GM19239 (cell line): ENCODE measurements around the gene USP36.

Experiments used
- DNase-seq: peaks from one replicate; pipeline ENCODE4 v3.0.0; 2011; ENCODE audit warnings: low spot score; ENCODE audit not compliant: insufficient read length
- FAIRE-seq: peaks from 2 replicates; lab custom pipeline; 2011; peaks lifted over from hg19 to GRCh38; lab: Jason Lieb, UNC

Gene USP36

DNA sequence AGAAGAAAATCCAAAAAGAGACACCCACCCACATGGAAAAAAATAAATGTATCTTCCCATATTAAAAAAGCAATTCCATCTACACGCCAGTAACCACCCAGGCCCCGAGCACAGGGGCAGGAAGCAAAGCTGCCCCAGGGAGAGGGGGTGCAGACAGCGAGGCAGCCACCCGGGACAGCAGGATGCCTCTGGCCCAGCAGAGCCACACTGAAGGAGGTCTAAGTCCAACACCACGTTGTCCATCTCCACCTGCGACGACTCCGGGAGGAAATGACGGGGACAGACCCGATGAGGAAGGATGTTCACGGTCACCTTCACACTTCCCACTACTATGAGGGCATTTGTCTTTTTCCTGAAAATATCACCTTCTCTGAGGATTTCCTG is 44.1 kb downstream of the USP36 start:
- FAIRE-seq (no peak), DNase-seq (no peak)

DNA sequence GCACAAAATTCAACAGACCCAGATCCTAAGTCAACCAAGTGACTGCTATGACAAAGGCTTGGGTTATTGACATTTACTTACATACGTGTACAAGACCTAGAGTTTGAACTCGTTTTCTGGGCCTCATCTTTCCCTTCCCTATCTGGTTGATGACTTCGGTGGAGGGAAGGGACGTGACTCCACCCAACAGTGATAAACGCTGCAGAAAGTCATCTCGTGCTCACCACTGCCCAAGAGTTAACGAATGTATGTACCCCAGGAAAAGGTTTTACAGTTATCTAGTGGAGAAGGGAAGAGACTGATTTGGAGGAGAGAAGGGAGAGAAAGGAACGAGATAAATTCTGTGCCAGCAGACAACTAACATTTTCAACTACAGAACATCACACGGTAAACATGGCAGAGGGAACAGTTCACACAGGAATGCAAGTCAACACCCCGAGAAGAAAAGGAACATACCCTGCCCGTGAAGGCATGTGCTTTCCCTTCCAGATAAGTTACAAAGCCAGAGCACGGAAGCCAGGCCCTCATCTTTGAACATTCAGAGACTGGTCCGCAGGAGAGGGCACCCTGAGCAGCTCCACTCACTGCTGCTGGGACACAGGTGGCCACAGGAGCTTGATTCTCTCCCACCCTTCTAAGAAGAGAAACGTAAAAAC is 44.6 kb downstream of the USP36 start:
- no peak for FAIRE-seq
- no peak for DNase-seq

DNA sequence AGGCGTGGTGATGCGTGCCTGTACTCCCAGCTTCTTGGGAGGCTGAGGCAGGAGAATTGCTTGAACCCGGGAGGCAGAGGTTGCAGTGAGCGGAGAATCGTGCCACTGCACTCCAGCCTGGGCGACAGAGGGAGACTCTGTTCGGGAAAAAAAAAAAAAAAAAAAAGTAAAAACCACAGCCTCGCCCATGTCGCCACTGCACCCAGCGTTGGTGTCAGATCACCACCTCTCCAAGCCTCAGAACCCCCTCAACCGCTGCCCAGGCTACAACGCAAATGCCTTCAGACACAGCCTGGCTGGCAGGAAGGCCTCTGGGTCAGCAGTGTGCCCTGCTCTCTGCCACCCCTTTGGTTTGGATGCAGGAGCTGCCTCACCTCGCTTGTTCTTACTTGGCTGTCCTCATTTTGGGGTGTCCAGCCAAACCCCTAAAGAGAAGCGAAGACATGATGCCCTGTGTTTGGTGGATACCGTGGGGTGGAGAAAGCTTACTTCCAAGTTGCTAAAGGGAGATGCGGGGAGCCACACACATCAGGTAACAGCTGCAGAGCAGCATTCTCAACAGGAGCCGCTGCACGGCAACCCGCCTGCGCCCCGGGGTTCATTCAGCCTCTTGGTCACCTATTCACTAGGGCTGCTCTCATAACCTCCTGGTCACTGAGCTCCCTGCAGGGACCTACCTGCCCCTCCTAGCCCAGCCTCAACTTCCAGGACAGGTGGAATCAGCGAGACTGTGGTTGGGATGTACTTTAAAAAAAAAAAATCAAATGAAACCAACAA is 45.6 kb downstream of the USP36 start:
- FAIRE-seq, result no peak
- DNase-seq, result no peak

DNA sequence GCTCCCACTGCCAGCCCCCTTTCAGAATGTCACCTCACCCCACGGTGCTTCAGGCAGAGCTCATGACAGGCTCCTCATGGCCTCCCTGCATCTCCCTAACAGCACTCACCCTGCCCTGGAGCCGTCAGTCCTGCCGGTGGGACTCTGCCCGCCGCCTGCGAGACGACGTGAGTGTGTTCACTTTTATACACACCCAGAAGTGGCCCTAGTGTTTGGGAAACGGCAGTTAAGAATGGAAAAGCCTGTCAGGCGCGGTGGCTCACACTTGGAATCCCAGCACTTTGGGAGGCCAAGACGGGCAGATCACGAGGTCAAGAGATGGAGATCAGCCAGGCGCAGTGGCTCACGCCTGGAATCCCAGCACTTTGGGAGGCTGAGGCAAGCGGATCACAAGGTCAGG is 46.2 kb downstream of the USP36 start:
- no peak for DNase-seq

DNA sequence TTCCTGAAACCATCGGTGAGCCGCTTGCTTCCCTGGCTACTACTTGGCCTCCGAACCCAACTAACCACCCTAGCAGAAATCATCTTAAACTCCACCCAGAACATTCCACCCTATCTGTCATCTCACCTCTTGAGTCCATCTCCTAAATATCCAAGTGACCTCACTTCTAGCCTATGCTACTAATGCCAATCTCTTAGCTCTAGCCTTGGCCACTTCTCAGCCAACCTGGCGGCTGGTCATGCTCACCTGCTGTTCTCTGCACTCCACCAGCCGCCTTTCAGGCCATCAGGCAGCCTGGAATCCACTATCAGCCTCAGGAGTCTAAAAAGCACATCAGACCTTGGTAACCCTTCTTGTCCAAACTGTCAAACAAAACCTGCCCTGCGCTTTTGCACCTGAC is 46.6 kb downstream of the USP36 start:
- DNase-seq, result no peak
- no peak for FAIRE-seq

More for the DNA sequence above, 46.2 kb downstream of the USP36 start:
- no peak for FAIRE-seq

DNA sequence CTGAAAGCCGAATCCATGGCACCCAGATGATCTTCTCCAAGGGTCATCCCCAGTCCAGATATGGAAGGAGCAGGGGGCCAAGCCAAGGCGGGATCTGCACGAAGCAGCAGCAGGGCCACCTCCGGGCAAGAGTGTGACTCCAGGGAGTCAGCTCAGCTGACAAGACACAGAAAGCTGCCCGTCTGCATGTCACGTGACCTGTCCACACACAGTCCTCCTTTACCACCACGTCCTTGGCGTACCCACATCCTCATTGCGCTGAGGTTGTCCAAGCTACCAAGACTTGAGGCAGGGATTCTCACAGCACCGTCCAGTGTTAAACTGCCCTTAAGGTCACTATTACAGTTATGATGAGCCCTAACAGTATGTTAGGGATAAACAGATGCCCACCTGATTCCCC is 47.2 kb downstream of the USP36 start:
- DNase-seq, result no peak
- FAIRE-seq, result no peak

DNA sequence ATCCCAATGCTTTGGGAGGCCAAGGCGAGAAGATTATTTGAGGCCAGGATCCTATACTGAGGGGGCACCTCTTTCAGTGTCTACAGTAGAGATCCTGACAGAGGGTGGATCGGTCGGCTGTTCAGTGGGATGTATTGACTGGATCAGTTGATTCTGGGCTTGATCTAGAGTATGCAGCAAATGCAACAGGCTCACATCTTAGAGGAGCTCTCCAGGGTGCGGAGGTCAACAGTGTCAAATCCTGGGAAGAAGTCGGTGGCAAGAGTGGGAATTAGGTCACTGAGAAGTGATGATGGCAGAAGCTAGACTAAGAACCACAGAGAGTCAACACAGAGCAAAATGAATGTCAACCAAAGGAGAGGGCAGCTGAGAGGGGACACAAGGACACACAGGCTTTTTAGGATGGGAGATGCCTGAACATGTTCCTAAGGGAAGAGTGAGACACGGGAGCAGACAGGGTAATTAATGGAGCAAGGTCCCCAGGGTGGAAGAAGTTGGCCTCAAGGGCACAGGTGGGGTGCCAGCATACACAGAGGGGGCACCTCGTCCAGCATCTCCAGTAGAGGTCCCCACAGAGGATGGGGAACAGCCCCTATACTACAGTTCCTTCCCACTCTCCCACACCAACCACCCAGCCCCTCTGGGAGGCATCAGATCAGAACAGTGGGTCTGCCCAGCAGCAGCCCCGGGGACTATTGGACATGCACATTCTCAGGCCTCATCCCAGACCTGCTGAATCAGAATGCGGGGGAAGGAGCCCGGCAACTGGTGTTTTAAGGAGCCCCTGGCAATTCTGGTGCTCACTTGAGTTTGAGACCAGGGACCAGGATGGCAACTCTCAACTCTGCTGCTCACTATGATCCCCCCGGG is 48.5 kb downstream of the USP36 start:
- FAIRE-seq (no peak), DNase-seq (no peak)

DNA sequence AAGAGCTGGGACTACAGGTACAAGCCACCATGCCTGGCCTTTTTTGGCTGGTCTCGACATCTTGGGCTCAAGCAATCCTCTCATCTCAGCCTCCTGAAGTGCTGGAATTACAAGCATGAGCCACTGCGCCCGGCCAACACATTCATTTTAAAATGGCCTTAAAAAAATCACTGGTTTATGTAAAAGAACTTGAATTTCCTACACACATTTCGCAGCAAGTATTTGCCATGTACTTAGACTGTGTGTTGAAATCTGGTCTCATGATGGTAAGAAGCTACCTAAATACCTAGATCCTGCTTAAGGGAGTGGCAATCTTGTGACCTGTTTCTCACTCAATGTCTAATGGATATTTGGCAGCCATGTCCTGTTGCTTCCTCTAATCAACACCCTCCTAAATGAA is 50.1 kb downstream of the USP36 start:
- no peak for DNase-seq
- FAIRE-seq, result no peak

DNA sequence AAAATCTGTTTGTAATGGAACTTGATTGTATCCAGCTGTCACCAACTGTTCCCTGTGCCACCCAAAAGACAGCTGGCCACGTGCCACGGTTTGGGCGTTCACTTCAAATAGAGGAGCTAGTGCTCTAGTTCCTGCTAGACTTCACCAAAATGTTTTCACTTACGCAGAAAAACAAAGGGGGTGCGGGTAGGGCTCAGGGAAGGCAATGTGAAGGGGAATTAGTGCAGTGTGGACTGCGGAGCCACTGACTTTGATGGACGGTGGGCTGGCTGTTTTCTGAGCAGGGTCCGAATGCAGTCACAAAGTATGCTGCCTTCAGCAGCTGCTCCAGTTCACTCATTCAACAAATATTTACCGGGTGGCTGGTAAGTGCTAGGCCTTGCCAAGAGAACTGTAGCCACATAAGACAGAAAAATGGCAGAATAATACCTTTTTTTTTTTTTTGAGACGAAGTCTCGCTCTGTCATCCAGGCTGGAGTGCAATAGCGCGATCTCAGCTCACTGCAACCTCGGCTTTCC is 50.9 kb downstream of the USP36 start:
- no peak for FAIRE-seq
- DNase-seq, result no peak

DNA sequence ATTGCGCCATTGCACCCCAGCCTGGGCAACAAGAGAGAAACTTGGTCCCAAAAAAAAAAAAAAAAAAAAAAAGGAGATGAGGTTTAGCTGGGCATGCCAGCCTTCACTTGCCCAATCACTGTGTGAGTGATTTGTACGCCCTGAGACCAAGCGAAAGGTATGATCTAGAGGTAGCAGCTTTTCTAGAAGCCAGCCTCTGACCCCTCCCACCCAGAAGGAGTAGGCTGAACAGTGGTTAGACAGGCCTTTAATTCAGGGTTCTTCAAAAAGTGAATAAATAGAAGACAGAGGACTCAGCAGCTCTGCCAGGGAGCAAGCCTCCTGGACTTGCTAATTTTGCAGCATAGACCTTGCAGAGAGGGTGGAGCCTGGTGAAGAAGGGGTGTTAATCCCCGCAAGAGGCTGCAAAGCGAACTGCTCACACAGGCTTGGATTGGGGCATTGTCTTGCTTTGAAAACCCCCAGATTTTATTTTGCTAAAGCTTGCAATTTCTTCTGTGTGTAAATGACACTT is 51.4 kb downstream of the USP36 start:
- no peak for DNase-seq

DNA sequence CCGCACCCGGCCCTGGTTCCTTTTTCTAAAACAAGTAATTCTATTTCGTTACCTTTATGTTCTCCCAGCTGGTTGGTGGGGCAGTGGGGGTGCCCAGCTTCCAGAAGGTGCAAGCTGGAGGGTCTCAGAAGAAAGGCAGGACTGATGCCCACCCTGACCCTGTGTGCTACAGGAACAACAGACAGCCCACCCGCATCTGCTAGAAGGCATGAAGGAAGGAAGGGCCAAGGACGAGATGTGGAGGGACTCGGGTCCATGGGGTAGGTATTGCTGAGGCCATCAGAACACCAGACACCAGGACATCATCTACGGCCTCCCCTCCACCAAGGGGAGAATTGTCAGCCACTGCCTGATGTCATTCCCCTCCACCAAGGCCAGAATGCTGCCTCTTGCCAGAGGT is 52.2 kb downstream of the USP36 start:
- FAIRE-seq (no peak), DNase-seq (no peak)

More for the DNA sequence above, 51.4 kb downstream of the USP36 start:
- FAIRE-seq, result no peak

DNA sequence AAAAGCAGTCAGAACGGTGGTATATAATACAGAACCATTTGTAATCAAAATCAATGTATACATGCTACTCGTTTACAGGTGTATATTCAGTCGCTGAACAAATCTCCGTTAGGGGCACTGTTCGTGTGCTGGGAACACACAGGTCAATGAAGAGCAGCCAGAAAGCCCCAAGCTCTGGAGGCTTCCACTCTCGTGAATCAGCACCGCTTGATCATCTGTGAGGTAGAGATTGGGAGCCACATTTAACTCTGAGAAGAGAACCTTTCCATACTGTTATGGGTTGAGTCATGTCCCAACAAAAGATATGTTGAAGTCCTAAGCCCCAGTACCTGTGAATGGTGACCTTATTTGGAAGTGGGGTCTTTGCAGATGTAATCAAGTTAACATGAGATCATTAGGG is 53.2 kb downstream of the USP36 start:
- no peak for FAIRE-seq
- no peak for DNase-seq

DNA sequence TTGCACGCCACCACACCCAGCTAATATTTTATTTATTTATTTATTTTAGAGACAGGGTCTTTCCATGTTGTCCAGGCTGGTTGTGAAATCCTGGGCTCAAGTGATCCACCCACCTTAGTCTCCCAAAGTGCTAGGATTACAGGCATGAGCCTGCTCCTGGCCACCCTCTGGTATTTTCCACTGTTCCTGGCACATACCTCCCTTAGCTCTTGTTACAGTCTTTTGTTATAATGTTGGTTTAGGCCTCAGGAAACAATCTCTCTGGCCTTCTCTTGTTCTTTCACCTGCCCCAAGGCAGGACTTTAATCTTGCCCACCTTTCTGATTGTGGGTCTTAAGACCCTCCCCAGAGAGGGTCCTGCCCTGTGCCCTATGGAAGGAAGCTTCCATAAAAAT is 55.0 kb downstream of the USP36 start:
- DNase-seq (no peak), FAIRE-seq (no peak)

DNA sequence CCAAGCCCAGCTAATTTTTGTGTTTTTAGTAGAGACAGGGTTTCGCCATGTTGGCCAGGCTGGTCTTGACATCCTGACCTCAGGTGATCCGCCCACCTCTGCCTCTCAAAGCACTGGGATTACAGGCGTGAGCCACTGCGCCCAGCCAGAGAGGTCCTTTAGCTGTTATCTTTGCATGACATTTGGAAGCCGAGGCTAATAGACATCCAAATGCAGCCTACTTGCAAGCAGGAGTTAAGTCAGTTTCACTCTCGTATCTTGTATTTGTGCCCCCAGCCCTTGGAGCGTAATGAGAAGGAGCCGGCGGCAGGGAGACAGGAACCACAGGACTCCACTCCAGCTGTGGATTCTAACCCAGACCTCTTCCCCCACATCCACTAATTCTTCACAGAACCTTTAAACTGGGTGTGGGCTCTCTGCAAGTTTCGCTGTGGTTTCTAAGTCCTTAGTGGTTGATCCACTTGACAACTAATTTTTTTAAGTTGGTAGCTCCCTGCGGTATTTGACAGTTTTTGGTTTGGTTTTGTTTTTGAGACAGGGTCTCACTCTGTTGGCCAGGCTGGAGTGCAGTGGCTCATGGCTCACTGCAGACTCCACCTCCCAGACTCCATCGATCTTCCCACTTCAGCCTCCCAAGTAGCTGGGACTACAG is 55.5 kb downstream of the USP36 start:
- DNase-seq, result no peak
- no peak for FAIRE-seq

DNA sequence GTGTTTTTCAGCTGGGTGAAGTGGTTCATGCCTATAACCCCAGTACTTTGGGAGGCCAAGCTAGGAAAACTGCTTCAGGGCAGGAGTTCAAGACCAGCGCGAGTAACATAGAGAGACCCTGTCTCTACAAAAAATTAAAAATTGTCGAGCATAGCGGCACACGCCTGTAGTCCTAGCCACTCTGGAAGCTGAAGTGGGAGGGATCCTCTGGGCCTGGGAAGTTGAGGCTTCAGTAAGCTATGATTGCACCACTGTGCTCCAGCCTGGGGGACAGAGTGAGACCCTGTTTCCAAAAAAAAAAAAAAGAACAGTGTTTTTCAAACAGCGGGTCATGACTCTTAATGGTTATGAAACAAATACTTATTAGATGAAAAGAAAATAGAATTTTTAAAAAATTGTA is 56.3 kb downstream of the USP36 start:
- FAIRE-seq, result no peak
- no peak for DNase-seq

DNA sequence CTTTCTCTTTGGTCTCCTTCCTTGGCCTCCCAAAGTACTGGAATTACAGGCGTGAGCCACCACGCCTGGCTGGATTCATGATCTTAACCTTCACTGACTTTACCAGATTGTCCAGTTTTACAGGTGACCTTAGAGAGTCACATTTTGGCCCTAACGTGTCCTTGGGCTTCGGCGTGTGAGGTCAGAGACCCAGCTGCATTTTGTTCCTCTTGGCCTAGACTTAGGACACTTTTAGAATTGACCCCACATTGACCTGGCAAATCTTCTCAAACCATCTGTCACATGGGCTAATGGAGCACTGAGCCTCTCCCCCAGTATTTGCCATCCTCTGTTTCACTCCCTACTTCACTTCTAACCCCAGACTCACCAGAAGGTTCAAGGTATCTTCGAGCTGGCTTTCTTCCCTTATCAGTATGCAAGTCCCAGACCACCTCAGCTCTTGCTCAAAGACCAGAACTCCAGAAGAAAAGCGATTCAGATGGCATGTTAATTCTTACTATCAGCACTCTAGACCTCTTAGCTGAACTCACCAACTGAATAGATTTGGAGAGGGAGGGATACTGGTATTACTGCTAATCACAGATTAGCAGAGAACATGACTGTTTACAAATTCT is 56.8 kb downstream of the USP36 start:
- DNase-seq, result no peak
- no peak for FAIRE-seq

DNA sequence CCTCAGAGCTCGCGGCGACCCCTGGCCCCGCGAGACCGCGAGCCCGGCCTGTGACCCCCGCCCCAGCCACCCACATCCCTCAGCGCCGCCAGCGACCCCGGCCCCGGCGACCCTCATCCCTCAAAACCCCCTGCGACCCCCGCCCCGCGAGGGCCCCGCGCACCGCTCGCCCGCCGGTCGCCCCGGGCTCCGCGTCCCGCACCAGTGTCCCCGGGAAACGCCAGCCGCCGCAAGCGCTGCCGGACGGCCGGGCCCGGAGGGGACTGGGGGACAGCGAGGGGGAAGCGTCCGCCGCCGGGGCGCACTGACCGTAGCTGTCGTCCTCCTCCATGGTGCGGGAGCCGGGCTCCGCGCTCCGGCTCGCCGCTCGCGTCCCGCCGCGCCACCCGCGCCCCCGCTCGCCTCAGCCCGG is 58.7 kb downstream of the USP36 start, which contains the start of gene CYTH1:
TSS of gene CYTH1 (minus strand) at position 381 of the 412 bp plus-strand sequence. CDS start at position 331, 50 bp downstream.
- DNase-seq, result no peak
- FAIRE-seq, result no peak

DNA sequence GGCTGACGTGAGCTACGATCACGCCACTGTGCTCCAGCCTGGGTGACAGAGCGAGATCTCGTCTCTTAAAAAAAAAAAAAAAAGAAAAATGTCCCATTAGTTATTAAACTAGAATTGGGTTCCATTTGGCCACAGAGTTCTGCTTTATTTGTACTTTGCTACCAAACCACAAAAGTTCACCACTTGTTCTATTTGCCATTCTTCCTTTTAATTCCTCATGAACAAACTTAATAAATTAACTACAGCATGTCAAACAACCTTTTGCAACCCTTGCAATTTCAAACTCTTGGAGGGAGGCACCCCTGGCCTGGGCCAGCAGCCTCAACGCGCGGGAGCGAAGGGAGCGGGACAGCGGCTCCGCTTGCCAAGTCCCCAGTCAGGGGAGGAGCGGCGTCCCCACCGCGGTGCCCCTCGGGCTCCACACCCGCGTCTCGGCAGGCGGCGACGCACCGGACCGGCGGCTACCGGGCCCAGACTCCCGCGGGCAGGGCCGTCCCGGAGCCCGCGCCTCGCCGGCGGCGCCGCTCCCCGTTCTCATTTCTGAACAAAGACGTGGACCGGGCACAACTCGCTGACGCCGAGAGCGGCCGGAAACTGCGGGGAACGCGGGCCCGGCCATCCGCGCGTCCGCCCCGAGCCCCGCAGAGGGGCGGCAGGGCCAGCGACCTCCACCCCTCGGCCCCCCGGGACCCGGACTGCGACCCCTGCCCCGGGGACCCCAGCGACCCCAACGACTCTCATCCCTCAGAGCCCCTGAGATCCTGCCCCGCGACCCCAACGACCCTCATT is 59.3 kb downstream of the USP36 start:
- no peak for DNase-seq
- FAIRE-seq, result no peak

DNA sequence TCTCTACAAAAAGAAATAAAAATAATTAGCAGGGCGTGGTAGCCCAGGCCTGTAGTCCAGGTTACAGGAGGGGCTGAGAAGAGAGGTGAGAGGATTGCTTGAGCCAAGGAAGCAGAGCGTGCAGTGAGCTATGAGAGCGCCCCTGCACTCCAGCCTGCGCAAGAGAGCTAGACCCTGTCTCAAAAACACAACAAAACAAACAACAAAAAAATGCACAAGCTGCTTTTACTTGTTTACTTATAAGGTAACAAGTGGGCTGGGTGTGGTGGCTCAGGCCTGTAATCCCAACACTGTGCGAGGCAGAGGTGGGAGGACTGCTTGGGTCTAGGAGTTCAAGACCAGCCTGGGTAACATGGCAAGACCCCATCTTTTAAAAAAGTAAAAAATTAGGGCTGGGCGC is 60.3 kb downstream of the USP36 start:
- FAIRE-seq, result no peak
- no peak for DNase-seq
